ENCODE measurements around the gene ADNP. TPM values are rescaled to one million over a fixed set of nuclear protein-coding genes. Genes with fewer than 3 reads are reported as not detected.

The ADNP gene
- total and polyA plus RNA-seq, 2 donors (not counting 1 experiment from before 2014, with no cell fraction given) = 20.4 to 94.8 TPM

DNA sequence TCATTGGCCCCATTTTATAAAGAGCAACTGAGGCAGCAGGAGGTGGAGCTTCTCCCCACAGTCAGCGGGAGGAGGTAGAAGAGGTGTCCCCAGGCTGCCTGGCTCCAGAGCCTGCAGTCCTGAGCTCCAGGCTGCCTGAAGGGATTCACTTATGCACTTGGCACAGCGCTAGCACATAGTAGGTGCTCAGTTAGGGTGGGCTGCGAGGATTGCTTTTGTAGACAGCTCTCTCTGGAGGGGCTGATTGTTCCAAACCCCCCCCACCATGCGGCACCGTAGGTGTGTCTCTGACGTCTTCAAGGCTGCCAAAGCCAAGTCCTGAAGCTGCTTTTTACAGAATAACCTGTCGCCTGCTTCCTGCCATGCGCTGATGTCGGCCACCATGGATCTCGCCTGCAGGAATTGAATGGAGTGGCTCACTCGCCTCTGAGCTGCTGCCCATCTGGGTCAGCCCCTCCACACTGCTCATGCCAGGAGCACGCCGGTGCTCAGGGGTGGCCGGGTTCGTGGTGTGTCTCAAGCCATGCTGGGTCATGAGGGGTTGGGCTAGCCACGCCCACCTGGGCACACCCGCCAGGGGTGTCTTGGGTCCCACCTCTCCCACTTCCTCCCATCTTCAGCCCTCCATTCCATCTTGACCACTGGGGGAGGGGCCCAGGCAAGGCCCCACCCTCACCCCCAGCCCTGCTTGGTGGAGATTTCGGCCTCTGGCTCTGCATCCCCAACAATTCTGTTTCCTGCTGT is 76.6 kb downstream of the ADNP start:
- Mint-ChIP-seq H3K9me3 (ENCODE audit: insufficient read depth) (no peaks in the 10 kb centered on the region), H3K4me3 (no peak overlapping the region), H3K4me1 (peaks cover 21% of the 10 kb centered on the region), H3K27me3 (no peaks in the 10 kb centered on the region), H3K27ac (no peak overlapping the region)
- H4K20me1 ChIP-seq (ENCODE audit: control insufficient read depth, insufficient read depth, low read length, poor library complexity, severe bottlenecking) = peaks cover 67% of the 10 kb centered on the region
- WGBS (ENCODE audit: insufficient coverage) = 93% methylated on average over 14 of the region's 18 CpGs
- peaks cover 70% of the 10 kb centered on the region for H3K79me2 ChIP-seq (ENCODE audit: control insufficient read depth, insufficient read depth, low read length)
- no peak overlapping the region for H3K4me3 ChIP-seq (ENCODE audit: control extremely low read depth in 1 of 5, extremely low read depth in 1 of 5, insufficient read depth in 1 of 5, low read depth in 2 of 5, low read length in 4 of 5)
- H3K9me3 ChIP-seq (ENCODE audit: control extremely low read depth in 1 of 3, control insufficient read depth in 2 of 3, insufficient read depth in 1 of 3, low read length in 2 of 3) = no peaks in the 10 kb centered on the region
- H2AFZ ChIP-seq (ENCODE audit: insufficient read depth, low read depth, low read length, poor library complexity, severe bottlenecking) = no peak overlapping the region
- intact Hi-C loops (cut with micrococcal nuclease) = no loop called here
- H3K4me2 ChIP-seq (replicated peaks; ENCODE audit: low read depth, low read length, poor library complexity, severe bottlenecking) = no peak overlapping the region
- TF ChIP-seq, protein P1, sequence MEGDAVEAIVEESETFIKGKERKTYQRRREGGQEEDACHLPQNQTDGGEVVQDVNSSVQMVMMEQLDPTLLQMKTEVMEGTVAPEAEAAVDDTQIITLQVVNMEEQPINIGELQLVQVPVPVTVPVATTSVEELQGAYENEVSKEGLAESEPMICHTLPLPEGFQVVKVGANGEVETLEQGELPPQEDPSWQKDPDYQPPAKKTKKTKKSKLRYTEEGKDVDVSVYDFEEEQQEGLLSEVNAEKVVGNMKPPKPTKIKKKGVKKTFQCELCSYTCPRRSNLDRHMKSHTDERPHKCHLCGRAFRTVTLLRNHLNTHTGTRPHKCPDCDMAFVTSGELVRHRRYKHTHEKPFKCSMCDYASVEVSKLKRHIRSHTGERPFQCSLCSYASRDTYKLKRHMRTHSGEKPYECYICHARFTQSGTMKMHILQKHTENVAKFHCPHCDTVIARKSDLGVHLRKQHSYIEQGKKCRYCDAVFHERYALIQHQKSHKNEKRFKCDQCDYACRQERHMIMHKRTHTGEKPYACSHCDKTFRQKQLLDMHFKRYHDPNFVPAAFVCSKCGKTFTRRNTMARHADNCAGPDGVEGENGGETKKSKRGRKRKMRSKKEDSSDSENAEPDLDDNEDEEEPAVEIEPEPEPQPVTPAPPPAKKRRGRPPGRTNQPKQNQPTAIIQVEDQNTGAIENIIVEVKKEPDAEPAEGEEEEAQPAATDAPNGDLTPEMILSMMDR (IDR thresholded peaks at IDR 0.05) = no peak
- no peak for TF ChIP-seq EZH2 (IDR thresholded peaks at IDR 0.05; ENCODE audit: borderline replicate concordance, insufficient read depth, low read depth, low read length, poor library complexity, severe bottlenecking)
- H3K27me3 ChIP-seq (replicated peaks in 1 of 4; ENCODE audit: control extremely low read depth in 1 of 4, control insufficient read depth in 3 of 4, insufficient read depth in 4 of 4, low read length in 3 of 4) = no peaks in the 10 kb centered on the region
- no peak for DNase-seq
- no peak overlapping the region for H3K9ac ChIP-seq (ENCODE audit: low read length)
- peaks cover 5 to 18% of the 10 kb centered on the region in 2 donors for H3K4me1 ChIP-seq (ENCODE audit: control insufficient read depth in 2 of 2, insufficient read depth in 2 of 2, low read length in 2 of 2)
- no peak overlapping the region for H3K27ac ChIP-seq (ENCODE audit: low read length in 2 of 2)
- ATAC-seq (ENCODE audit: low read depth) = no peak
- H3K36me3 ChIP-seq (replicated peaks in 1 of 2; ENCODE audit: control extremely low read depth in 1 of 2, control insufficient read depth in 1 of 2, extremely low read depth in 1 of 2, insufficient read depth in 2 of 2, low read length in 1 of 2) = peaks cover 0 to 46% of the 10 kb centered on the region in 2 experiments
- ChIA-PET CTCF (interaction anchor here (1.1 to 1.4 kb wide), 2 partner anchors 11 to 60 kb away, joined by 3 to 4 read pairs; partner anchors contain the start of gene BCAS4), POLR2A (no interaction called here)

DNA sequence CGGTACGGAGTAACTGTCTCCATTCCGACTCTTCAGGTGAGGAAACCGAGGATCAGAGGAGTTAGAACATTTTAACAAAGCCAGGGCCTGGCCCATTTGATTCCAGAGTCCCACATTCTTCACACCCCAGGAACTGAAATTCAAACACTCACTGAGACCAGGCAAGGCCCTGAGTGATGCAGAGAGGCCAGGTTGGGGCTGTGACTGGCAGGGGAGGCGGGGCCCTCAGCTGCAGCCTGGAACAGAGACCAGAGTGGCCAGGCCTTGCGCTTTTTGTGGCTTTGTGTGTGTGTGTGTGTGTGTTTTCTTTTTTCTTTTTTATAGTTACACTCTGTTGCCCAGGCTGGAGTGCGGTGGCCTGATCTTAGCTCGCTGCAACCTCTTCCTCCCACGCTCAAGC is 79.2 kb downstream of the ADNP start:
- H3K9me3 Mint-ChIP-seq (ENCODE audit: insufficient read depth) = no peaks in the 10 kb centered on the region
- no peak overlapping the region for H2AFZ ChIP-seq (ENCODE audit: insufficient read depth, low read depth, low read length, poor library complexity, severe bottlenecking)
- H3K27me3 ChIP-seq (replicated peaks in 1 of 4; ENCODE audit: control extremely low read depth in 1 of 4, control insufficient read depth in 3 of 4, insufficient read depth in 4 of 4, low read length in 3 of 4) = no peaks in the 10 kb centered on the region
- no peaks in the 10 kb centered on the region for H3K27me3 Mint-ChIP-seq
- no peak overlapping the region for H3K27ac ChIP-seq (ENCODE audit: low read length in 2 of 2)
- H3K9ac ChIP-seq (ENCODE audit: low read length) = no peak overlapping the region
- peaks cover 58% of the 10 kb centered on the region for H4K20me1 ChIP-seq (ENCODE audit: control insufficient read depth, insufficient read depth, low read length, poor library complexity, severe bottlenecking)
- WGBS (ENCODE audit: insufficient coverage) = 97% methylated on average over 6 of the region's 9 CpGs
- TF ChIP-seq EZH2 (IDR thresholded peaks at IDR 0.05; ENCODE audit: borderline replicate concordance, insufficient read depth, low read depth, low read length, poor library complexity, severe bottlenecking) = no peak
- TF ChIP-seq, protein P1 (IDR thresholded peaks at IDR 0.05) = no peak
- no peak overlapping the region for H3K27ac Mint-ChIP-seq
- DNase-seq (no peak), ATAC-seq (ENCODE audit: low read depth) (no peak)
- ChIA-PET POLR2A (no interaction called here), CTCF (no interaction called here)
- no peaks in the 10 kb centered on the region for H3K9me3 ChIP-seq (ENCODE audit: control extremely low read depth in 1 of 3, control insufficient read depth in 2 of 3, insufficient read depth in 1 of 3, low read length in 2 of 3)
- intact Hi-C loops (cut with micrococcal nuclease) = no loop called here
- H3K4me3 Mint-ChIP-seq = no peak overlapping the region
- H3K36me3 ChIP-seq (replicated peaks in 1 of 2; ENCODE audit: control extremely low read depth in 1 of 2, control insufficient read depth in 1 of 2, extremely low read depth in 1 of 2, insufficient read depth in 2 of 2, low read length in 1 of 2) = peaks cover 0 to 48% of the 10 kb centered on the region in 2 experiments
- H3K4me3 ChIP-seq (ENCODE audit: control extremely low read depth in 1 of 5, extremely low read depth in 1 of 5, insufficient read depth in 1 of 5, low read depth in 2 of 5, low read length in 4 of 5) = no peak overlapping the region
- H3K4me1 ChIP-seq (ENCODE audit: control insufficient read depth in 2 of 2, insufficient read depth in 2 of 2, low read length in 2 of 2) = peaks cover 0 to 18% of the 10 kb centered on the region in 2 donors
- peaks cover 79% of the 10 kb centered on the region for H3K79me2 ChIP-seq (ENCODE audit: control insufficient read depth, insufficient read depth, low read length)
- peaks cover 24% of the 10 kb centered on the region for H3K4me1 Mint-ChIP-seq
- H3K4me2 ChIP-seq (replicated peaks; ENCODE audit: low read depth, low read length, poor library complexity, severe bottlenecking) = no peak overlapping the region

Measured in B cell (primary cell).